Neural cell (in vitro differentiated cells): ENCODE measurements around the gene PLXNA2. TPM values are rescaled to one million over a fixed set of nuclear protein-coding genes. Genes with fewer than 3 reads are reported as not detected.

Experiments
- H2AFZ ChIP-seq: fragments of 200-600, 300-800 bp; sonication (generic), shearing (Covaris generic); 2 replicates; pipeline ENCODE4 v1.6.0; 2014; ENCODE audit warnings: low read depth, mild to moderate bottlenecking, antibody characterized with exemption, low read length, moderate library complexity
- H3F3A ChIP-seq: fragments of 200-600 bp; shearing (Covaris generic); 2 replicates; pipeline ENCODE4 v1.6.1; 2016; ENCODE audit warnings: mild to moderate bottlenecking, moderate library complexity, mixed read lengths, antibody characterized with exemption, low read length; ENCODE audit not compliant: insufficient read depth, poor library complexity, severe bottlenecking
- H3K27ac ChIP-seq: fragments of 200-600, 300-800 bp; sonication (generic), shearing (Covaris generic); 2 replicates; pipeline ENCODE4 v1.5.1; 2014; ENCODE audit warnings: mild to moderate bottlenecking, low read length, moderate library complexity
- H3K27me3 ChIP-seq: fragments of 300-800, 200-600 bp; sonication (generic), shearing (Covaris generic); 2 replicates; pipeline ENCODE4 v1.6.0; 2014; ENCODE audit warnings: mild to moderate bottlenecking, low read depth, low read length, moderate library complexity; ENCODE audit not compliant: insufficient read depth
- H3K36me3 ChIP-seq: fragments of 300-800, 200-600 bp; sonication (generic), shearing (Covaris generic); 2 replicates; pipeline ENCODE4 v1.5.1; 2014; ENCODE audit warnings: mild to moderate bottlenecking, antibody characterized with exemption, low read length, moderate library complexity; ENCODE audit not compliant: insufficient read depth
- H3K4me2 ChIP-seq: fragments of 300-800, 200-600 bp; sonication (generic), shearing (Covaris generic); 2 replicates; pipeline ENCODE4 v1.6.0; 2014; ENCODE audit warnings: mild to moderate bottlenecking, low read length
- H3K4me3 ChIP-seq: fragments of 300-800, 200-600 bp; sonication (generic), shearing (Covaris generic); 2 replicates; pipeline ENCODE4 v1.5.1; 2014; ENCODE audit warnings: mild to moderate bottlenecking, low read length, moderate library complexity
- H3K79me2 ChIP-seq: fragments of 200-600 bp; shearing (Covaris generic); replicated peaks from 2 replicates; pipeline ENCODE4 v1.6.0; 2014; ENCODE audit warnings: mild to moderate bottlenecking, low read length, moderate library complexity; ENCODE audit not compliant: insufficient read depth
- H3K9ac ChIP-seq: fragments of 300-800, 200-600 bp; sonication (generic), shearing (Covaris generic); 2 replicates; pipeline ENCODE4 v1.6.1; 2016; ENCODE audit warnings: mild to moderate bottlenecking, low read length, mixed read lengths
- H3K9me2 ChIP-seq: fragments of 200-600 bp; shearing (Covaris generic); 2 replicates; pipeline ENCODE4 v1.6.1; 2016; ENCODE audit warnings: mild to moderate bottlenecking, low read length, mixed read lengths; ENCODE audit not compliant: insufficient read depth
- H3K9me3 ChIP-seq: fragments of 200-600, 300-800 bp; sonication (generic), shearing (Covaris generic); 2 replicates; pipeline ENCODE4 v1.6.1; 2016; ENCODE audit warnings: mild to moderate bottlenecking, mixed run types, low read length, moderate library complexity, mixed read lengths
- H4K20me1 ChIP-seq: fragments of 200-600 bp; shearing (Covaris generic); 2 replicates; pipeline ENCODE4 v1.6.1; 2016; ENCODE audit warnings: mild to moderate bottlenecking, mixed run types; ENCODE audit not compliant: insufficient read depth
- EP300 ChIP-seq: fragments of 450-650 bp; conservative IDR thresholded peaks from 2 replicates; pipeline ENCODE4 v1.6.1; 2014; ENCODE audit warnings: antibody characterized with exemption, mild to moderate bottlenecking, moderate library complexity; ENCODE audit not compliant: poor library complexity, severe bottlenecking
- EZH2 ChIP-seq: fragments of 200-600, 300-800 bp; shearing (Covaris generic), sonication (generic); IDR thresholded peaks from 2 replicates; pipeline ENCODE4 v1.6.1; 2014; ENCODE audit warnings: antibody characterized with exemption, low read length, borderline replicate concordance, mild to moderate bottlenecking; ENCODE audit not compliant: insufficient read depth, poor library complexity, severe bottlenecking
- MXI1 ChIP-seq: fragments of 450-650 bp; conservative IDR thresholded peaks from 2 replicates; pipeline ENCODE4 v1.6.1; 2014; ENCODE audit warnings: antibody characterized with exemption, mild to moderate bottlenecking; ENCODE audit not compliant: poor library complexity, severe bottlenecking
- POLR2AphosphoS5 ChIP-seq: IDR thresholded peaks from 2 replicates; pipeline ENCODE4 v1.6.1; 2012
- RAD21 ChIP-seq: fragments of 450-650 bp; conservative IDR thresholded peaks from 2 replicates; pipeline ENCODE4 v1.6.1; 2014; ENCODE audit warnings: antibody characterized with exemption, mild to moderate bottlenecking, moderate library complexity
- SMC3 ChIP-seq: fragments of 450-650 bp; conservative IDR thresholded peaks from 2 replicates; pipeline ENCODE4 v1.6.1; 2014; ENCODE audit warnings: antibody characterized with exemption, mild to moderate bottlenecking, moderate library complexity; ENCODE audit not compliant: poor library complexity
- TAF1 ChIP-seq: IDR thresholded peaks from 2 replicates; pipeline ENCODE4 v1.6.1; 2012; ENCODE audit warnings: low read depth
- polyA plus RNA-seq: library from polyadenylated mRNA; depleted of rRNA; stranded (reverse); fragments of >200 nt; gene quantifications from 2 replicates; pipeline ENCODE4 v1.2.3, GENCODE V29; 2014
- TF ChIP-seq, protein P1 (sequence below): IDR thresholded peaks from 2 replicates; pipeline ENCODE4 v1.6.1; 2012; ENCODE audit warnings: borderline replicate concordance
- TF ChIP-seq, protein P2 (sequence below): fragments of 450-650 bp; IDR thresholded peaks from 2 replicates; pipeline ENCODE4 v1.5.1; 2014; ENCODE audit warnings: antibody characterized with exemption, mild to moderate bottlenecking, moderate library complexity; ENCODE audit not compliant: poor library complexity, severe bottlenecking

The PLXNA2 gene
- polyA plus RNA-seq, 1 donor from 2014 or later: 30.6 TPM

DNA sequence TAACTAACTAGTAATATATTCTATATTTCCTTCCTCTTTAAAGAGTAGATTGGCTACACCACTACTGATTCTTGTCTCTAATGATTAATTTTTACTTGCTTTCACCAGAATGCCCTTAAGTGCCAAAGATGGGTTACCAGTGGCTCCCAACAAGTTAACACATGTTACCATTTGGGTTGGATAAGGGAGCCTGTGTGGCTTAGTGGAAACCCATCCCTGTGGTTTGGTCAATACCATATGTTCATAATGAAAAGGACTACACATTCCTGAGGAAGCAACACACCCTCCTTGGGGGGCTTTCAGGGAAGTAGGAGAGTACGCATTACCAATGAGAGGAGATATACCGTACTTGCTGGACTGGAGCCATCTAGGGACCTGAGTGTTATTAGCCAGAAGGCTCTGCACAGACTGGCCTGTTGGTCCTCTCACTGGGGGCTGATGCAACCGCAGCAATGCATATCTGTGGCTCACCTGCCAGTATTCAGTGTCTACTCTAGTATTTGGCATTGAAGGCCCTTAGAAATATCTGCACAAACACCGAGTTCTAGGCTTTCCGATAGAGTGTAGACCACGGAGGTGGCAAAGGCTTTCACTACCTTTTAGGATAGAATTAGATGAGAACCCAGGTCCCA is 29.3 kb upstream of the PLXNA2 start:
- Histone ChIP-seq H3F3A (peaks cover 8% of the 10 kb centered on the region), H2AFZ (no peak overlapping the region), H3K9ac (no peak overlapping the region), H3K27ac (no peak overlapping the region), H3K9me2 (no peaks in the 10 kb centered on the region), H3K4me3 (no peak overlapping the region), H3K79me2 (no peaks in the 10 kb centered on the region), H3K36me3 (no peaks in the 10 kb centered on the region), H3K4me2 (no peak overlapping the region), H3K27me3 (no peaks in the 10 kb centered on the region), H4K20me1 (no peaks in the 10 kb centered on the region), H3K9me3 (no peaks in the 10 kb centered on the region)
- TF ChIP-seq, protein P1, sequence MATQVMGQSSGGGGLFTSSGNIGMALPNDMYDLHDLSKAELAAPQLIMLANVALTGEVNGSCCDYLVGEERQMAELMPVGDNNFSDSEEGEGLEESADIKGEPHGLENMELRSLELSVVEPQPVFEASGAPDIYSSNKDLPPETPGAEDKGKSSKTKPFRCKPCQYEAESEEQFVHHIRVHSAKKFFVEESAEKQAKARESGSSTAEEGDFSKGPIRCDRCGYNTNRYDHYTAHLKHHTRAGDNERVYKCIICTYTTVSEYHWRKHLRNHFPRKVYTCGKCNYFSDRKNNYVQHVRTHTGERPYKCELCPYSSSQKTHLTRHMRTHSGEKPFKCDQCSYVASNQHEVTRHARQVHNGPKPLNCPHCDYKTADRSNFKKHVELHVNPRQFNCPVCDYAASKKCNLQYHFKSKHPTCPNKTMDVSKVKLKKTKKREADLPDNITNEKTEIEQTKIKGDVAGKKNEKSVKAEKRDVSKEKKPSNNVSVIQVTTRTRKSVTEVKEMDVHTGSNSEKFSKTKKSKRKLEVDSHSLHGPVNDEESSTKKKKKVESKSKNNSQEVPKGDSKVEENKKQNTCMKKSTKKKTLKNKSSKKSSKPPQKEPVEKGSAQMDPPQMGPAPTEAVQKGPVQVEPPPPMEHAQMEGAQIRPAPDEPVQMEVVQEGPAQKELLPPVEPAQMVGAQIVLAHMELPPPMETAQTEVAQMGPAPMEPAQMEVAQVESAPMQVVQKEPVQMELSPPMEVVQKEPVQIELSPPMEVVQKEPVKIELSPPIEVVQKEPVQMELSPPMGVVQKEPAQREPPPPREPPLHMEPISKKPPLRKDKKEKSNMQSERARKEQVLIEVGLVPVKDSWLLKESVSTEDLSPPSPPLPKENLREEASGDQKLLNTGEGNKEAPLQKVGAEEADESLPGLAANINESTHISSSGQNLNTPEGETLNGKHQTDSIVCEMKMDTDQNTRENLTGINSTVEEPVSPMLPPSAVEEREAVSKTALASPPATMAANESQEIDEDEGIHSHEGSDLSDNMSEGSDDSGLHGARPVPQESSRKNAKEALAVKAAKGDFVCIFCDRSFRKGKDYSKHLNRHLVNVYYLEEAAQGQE: no peak
- TF ChIP-seq POLR2AphosphoS5: no peak
- TF ChIP-seq, protein P2, sequence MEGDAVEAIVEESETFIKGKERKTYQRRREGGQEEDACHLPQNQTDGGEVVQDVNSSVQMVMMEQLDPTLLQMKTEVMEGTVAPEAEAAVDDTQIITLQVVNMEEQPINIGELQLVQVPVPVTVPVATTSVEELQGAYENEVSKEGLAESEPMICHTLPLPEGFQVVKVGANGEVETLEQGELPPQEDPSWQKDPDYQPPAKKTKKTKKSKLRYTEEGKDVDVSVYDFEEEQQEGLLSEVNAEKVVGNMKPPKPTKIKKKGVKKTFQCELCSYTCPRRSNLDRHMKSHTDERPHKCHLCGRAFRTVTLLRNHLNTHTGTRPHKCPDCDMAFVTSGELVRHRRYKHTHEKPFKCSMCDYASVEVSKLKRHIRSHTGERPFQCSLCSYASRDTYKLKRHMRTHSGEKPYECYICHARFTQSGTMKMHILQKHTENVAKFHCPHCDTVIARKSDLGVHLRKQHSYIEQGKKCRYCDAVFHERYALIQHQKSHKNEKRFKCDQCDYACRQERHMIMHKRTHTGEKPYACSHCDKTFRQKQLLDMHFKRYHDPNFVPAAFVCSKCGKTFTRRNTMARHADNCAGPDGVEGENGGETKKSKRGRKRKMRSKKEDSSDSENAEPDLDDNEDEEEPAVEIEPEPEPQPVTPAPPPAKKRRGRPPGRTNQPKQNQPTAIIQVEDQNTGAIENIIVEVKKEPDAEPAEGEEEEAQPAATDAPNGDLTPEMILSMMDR: no peak
- TF ChIP-seq RAD21: no peak
- TF ChIP-seq EP300: no peak
- TF ChIP-seq MXI1: no peak
- no peak for TF ChIP-seq SMC3
- TF ChIP-seq EZH2: no peak
- no peak for TF ChIP-seq TAF1

DNA sequence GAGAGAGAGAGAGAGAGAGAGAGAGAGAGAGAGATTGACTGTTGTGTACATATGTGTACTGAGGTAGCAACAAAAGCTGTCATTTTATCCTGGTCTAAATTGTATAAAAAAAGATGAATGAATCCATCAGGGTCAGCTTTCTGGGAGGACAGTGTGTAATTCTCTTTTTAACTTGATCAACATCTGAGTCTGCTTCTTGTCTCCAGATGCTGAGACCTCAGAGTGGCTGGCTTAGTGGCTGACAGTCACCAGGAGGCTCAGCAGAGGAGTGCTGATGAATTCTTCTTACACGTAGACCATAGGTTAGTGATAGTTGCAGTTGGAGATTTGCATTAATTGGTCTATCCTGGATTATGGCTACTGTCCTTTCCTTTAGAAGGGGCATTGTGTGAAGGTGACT is 28.5 kb upstream of the PLXNA2 start:
- Histone ChIP-seq H3K9ac (no peak overlapping the region), H3K9me2 (no peaks in the 10 kb centered on the region), H3K79me2 (no peaks in the 10 kb centered on the region), H3K4me3 (no peak overlapping the region), H3K36me3 (no peaks in the 10 kb centered on the region), H3F3A (peaks cover 8% of the 10 kb centered on the region), H3K27me3 (no peaks in the 10 kb centered on the region), H2AFZ (no peak overlapping the region), H4K20me1 (no peaks in the 10 kb centered on the region), H3K9me3 (no peaks in the 10 kb centered on the region), H3K27ac (no peak overlapping the region), H3K4me2 (no peak overlapping the region)
- TF ChIP-seq EP300 (no peak), MXI1 (no peak), TAF1 (no peak), EZH2 (no peak), RAD21 (no peak), SMC3 (no peak), POLR2AphosphoS5 (no peak)
- TF ChIP-seq, protein P1: no peak
- TF ChIP-seq, protein P2: no peak
